Cardiac muscle cell (in vitro differentiated cells and primary cell): ENCODE data around the gene WDFY2. TPM values are rescaled to one million over a fixed set of nuclear protein-coding genes. Genes with fewer than 3 reads are reported as not detected.

Source experiments
- DNase-seq, 2 donors: peaks; one replicate each; pipeline versions ENCODE4 v3.0.0 to v3.0.0-alpha.2; 2010 to 2017; ENCODE audit warnings: low read depth in 1 of 2, low spot score in 1 of 2
- H3K27ac ChIP-seq: fragments of 200-600 bp; sonication (generic); 2 replicates; pipeline ENCODE4 v1.5.1; 2016
- H3K27me3 ChIP-seq: fragments of 200-600 bp; sonication (generic); 2 replicates; pipeline ENCODE4 v1.6.0; 2016; ENCODE audit warnings: control low read depth
- H3K36me3 ChIP-seq: fragments of 200-600 bp; sonication (generic); 2 replicates; pipeline ENCODE4 v1.5.1; 2016; ENCODE audit warnings: control low read depth
- H3K4me1 ChIP-seq: fragments of 200-600 bp; sonication (generic); 2 replicates; pipeline ENCODE4 v1.8.1; 2017; ENCODE audit warnings: low read depth, mild to moderate bottlenecking, mixed run types
- H3K4me3 ChIP-seq: fragments of 200-600 bp; sonication (generic); 2 replicates; pipeline ENCODE4 v1.5.1; 2016; ENCODE audit warnings: mild to moderate bottlenecking
- H3K9me3 ChIP-seq: fragments of 200-600 bp; sonication (generic); 2 replicates; pipeline ENCODE4 v1.5.1; 2017; ENCODE audit warnings: low read depth, mild to moderate bottlenecking, control low read depth
- polyA plus RNA-seq: library from polyadenylated mRNA; unstranded; fragments of >200 nt; fragmentation: Nextera tagmentation; extraction: Ambion mirVana; gene quantifications from 2 replicates; pipeline ENCODE4 v1.2.1, GENCODE V29; 2016
- total RNA-seq: library from RNA; depleted of rRNA; stranded (reverse); fragments of >200 nt; gene quantifications from 2 replicates; pipeline ENCODE4 v1.2.3, GENCODE V29; 2016
- TF ChIP-seq, protein P1 (sequence below): IDR thresholded peaks from 2 replicates; pipeline ENCODE4 v1.5.1; 2012; ENCODE audit warnings: low read depth, mild to moderate bottlenecking, low read length

WDFY2 gene
- total and polyA plus RNA-seq, 2 experiments from 2014 or later, result 9.1 to 20.4 TPM

DNA sequence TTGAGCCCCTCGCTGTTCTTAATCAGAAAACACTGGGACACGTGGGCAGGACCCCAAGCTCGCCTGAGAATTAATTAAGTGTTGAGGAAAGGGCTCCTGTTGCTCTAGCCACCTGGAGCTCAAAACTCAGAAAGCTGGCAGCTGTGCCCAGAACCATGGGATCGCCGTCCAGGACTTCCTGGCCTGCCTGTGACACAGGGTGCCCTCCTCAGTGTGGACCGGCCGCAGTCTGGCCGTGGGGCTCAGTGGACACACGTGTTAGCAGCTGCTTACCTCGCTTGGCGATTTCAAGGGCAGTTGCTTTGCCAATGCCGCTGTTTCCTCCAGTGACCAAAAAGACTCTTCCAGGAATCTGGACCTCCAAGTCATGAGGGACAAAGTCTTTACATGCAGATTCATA lies 215.0 kb downstream of the WDFY2 start:
- Histone ChIP-seq H3K4me3 (no peak overlapping the region), H3K36me3 (no peaks in the 10 kb centered on the region), H3K27ac (no peak overlapping the region), H3K9me3 (no peaks in the 10 kb centered on the region), H3K27me3 (no peaks in the 10 kb centered on the region), H3K4me1 (no peaks in the 10 kb centered on the region)
- TF ChIP-seq, protein P1, sequence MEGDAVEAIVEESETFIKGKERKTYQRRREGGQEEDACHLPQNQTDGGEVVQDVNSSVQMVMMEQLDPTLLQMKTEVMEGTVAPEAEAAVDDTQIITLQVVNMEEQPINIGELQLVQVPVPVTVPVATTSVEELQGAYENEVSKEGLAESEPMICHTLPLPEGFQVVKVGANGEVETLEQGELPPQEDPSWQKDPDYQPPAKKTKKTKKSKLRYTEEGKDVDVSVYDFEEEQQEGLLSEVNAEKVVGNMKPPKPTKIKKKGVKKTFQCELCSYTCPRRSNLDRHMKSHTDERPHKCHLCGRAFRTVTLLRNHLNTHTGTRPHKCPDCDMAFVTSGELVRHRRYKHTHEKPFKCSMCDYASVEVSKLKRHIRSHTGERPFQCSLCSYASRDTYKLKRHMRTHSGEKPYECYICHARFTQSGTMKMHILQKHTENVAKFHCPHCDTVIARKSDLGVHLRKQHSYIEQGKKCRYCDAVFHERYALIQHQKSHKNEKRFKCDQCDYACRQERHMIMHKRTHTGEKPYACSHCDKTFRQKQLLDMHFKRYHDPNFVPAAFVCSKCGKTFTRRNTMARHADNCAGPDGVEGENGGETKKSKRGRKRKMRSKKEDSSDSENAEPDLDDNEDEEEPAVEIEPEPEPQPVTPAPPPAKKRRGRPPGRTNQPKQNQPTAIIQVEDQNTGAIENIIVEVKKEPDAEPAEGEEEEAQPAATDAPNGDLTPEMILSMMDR, result no peak
- DNase-seq, result no peak

DNA sequence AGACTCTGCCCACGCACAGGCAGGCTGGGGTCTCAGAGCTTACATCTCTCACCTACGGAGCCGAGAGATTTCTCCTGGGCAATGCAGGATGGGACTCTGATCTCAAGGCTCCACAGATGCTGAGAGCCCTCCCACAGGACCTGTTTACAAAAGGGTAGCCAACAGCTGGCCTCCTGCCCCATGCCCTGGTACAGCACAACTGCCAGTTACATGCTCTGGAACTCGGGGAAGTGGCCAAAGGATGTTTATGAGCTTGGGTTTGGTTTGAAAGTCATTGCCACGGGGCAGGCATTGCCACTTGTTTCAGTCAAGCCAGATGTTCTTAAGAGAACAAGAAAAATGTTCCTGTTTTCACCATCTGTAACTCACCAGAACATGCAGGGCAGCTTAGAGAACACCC lies 216.2 kb downstream of the WDFY2 start:
- TF ChIP-seq, protein P1, result no peak
- Histone ChIP-seq H3K27ac (no peak overlapping the region), H3K4me1 (no peaks in the 10 kb centered on the region)

DNA sequence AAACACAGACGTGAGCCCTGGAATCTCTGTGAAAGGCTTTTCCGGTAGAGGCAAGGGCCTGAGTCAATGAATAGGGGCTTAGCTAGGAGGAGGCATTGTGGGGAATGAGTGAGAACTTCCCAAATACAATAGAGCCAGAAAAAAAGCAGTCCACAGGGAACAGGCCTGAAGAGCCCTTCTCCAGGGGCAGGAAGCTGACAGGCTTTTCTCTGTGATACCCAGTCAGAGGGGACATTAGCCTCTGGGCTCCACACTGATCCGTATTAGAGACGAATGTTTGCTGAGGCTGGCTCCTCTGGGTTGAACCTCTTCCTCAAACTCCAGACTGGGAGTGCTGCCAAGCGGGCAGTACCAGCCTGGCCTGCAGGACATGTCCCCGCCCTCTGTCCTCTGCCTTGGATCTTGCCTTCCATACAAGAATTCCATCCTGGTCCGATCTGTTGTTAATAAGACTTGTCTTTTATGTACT lies 217.4 kb downstream of the WDFY2 start:
- no peak overlapping the region for H3K4me3 ChIP-seq
- no peak overlapping the region for H3K27ac ChIP-seq
- no peaks in the 10 kb centered on the region for H3K27me3 ChIP-seq
- H3K9me3 ChIP-seq, result no peaks in the 10 kb centered on the region
- H3K36me3 ChIP-seq, result no peaks in the 10 kb centered on the region
- H3K4me1 ChIP-seq, result no peaks in the 10 kb centered on the region
- TF ChIP-seq, protein P1, result no peak
- DNase-seq, result no peak

More for the DNA sequence above, 216.2 kb downstream of the WDFY2 start:
- Histone ChIP-seq H3K27me3 (no peaks in the 10 kb centered on the region), H3K36me3 (no peaks in the 10 kb centered on the region), H3K9me3 (no peaks in the 10 kb centered on the region), H3K4me3 (no peak overlapping the region)
- no peak for DNase-seq

DNA sequence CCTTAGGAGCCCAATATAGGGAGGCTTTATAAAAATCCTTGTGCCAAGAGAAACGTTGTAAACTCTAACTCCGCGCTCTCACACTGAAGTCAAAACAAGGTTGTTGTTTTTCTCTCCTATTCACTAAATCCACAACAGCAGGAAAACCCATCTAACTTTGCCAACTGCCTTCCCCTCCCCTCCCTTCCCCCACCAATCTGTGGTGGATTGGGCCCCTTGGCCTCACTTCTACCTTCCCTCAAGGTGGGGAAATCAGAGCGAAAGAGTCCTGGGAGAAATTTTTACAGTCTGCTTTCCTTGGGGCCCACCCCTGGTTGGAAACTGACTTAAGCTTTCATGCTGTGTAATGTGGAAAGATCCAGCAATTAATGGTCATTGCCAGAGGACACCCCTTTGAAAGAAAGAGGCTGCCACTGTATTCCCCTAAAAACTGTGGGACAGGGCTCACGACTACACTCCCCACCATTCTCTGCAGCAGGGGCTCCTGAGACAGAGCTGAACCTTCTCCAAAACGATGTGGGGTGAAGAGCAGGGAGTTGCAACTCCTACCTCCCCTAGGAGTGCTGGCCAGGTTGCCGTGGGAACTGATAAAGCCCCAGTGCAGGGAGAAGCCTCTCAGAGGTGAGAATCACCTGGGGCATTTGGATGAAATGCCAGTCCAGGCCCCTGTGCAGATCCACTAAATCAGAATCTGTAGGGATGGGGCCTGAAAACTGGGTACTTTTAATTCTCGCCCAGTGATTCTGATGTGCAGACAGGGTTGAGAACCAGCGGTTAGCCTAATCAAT lies 218.6 kb downstream of the WDFY2 start:
- H3K9me3 ChIP-seq, result no peaks in the 10 kb centered on the region
- peak overlapping the region; percentile 68 for H3K4me3 ChIP-seq
- DNase-seq, result no peak
- no peak overlapping the region for H3K27ac ChIP-seq
- H3K4me1 ChIP-seq, result no peaks in the 10 kb centered on the region
- no peaks in the 10 kb centered on the region for H3K27me3 ChIP-seq
- no peaks in the 10 kb centered on the region for H3K36me3 ChIP-seq
- TF ChIP-seq, protein P1, result no peak

DNA sequence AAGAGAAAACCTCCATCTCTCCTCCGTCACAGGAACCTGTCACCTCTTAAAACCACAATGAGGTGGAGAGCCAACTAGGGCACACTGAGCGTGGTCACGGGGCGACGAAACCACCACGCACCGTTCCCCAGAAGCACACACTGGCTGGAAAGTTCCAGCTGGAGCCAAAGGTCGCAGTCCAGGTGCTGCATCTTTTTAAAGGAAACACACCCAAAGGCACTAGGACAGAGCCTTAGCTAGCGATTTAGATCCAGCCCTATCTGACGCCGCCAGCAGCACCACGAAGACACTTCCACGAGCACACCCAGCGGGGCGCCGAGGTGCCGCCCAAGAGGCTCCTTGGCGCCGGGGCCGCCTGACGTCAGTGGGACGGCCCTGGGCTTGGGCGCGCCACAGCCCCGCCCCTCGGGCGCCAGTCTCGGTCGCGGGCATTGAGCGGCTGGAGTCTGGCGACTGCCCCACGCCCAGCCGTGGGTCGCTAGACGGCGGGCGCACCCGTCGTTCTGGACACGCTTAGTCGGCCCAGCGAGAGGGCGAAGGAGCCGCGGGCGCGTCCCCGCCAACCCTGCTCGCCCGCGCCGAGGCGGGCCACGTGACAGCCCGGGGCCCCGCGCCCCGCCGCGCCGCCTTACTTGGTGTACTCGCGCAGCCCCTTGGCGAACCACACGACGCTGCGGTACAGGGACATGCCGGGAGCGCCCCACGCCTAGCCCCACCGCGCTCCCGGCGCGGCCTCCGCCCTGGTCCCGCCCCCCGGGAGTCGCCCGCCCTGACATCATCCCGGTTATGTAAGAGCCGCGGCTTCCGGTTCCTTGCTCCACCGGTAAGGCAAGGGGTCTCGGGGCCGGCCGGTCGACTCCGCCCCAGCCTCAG lies 219.4 kb downstream of the WDFY2 start, which contains the start of gene DHRS12:
DHRS12 (minus strand) TSS at position 742 of the 873 bp plus-strand sequence. CDS start 4,504 bp downstream, outside the sequence.
- DNase-seq, result peak; percentile 87
- H3K9me3 ChIP-seq, result no peaks in the 10 kb centered on the region
- TF ChIP-seq, protein P1, result no peak
- no peaks in the 10 kb centered on the region for H3K4me1 ChIP-seq
- H3K4me3 ChIP-seq, result peak within 1 kb of the TSS; percentile 68
- H3K27me3 ChIP-seq, result no peaks in the 10 kb centered on the region
- no peaks in the 10 kb centered on the region for H3K36me3 ChIP-seq
- H3K27ac ChIP-seq, result peak within 1 kb of the TSS; percentile 85
